Vagina (tissue), 2 donors: Measurements from ENCODE around the gene BMF. TPM values are rescaled to one million over a fixed set of nuclear protein-coding genes. Genes with fewer than 3 reads are reported as not detected.
"Not testable (repeated sequence)": the region's sequence is repeated elsewhere in the genome, so short reads cannot be mapped to it uniquely, and the experiment has no call there.

Source experiments
- DNase-seq, 2 donors: peaks; one replicate each; pipeline ENCODE4 v3.0.0-alpha.2; 2017; ENCODE audit errors: extremely low spot score in 2 of 2
- H3K27ac ChIP-seq: fragments of 200-600 bp; sonication (generic); one replicate; pipeline ENCODE4 v1.5.1; 2019
- H3K27me3 ChIP-seq: fragments of 200-600 bp; sonication (generic); one replicate; pipeline ENCODE4 v1.5.1; 2019
- H3K36me3 ChIP-seq, 2 donors: fragments of 200-600 bp; sonication (generic); one replicate each; pipeline ENCODE4 v1.5.1; 2017 to 2019
- H3K4me1 ChIP-seq: fragments of 200-600 bp; sonication (generic); one replicate; pipeline ENCODE4 v1.5.1; 2019
- H3K4me3 ChIP-seq, 2 donors: fragments of 200-600 bp; sonication (generic); 1 replicate in 1 of 2; 2 replicates in 1 of 2; pipeline ENCODE4 v1.5.1; 2016 to 2019
- H3K9me3 ChIP-seq: fragments of 200-600 bp; sonication (generic); one replicate; pipeline ENCODE4 v1.5.1; 2019
- POLR2A ChIP-seq, 2 donors: fragments of 450-650 bp; IDR thresholded peaks; one replicate each; pipeline ENCODE4 v1.6.1; 2017; ENCODE audit warnings: antibody characterized with exemption in 2 of 2, mild to moderate bottlenecking in 2 of 2, moderate library complexity in 2 of 2
- POLR2AphosphoS5 ChIP-seq, 2 donors: sonication (generic); formaldehyde crosslinking; IDR thresholded peaks; one replicate each; pipeline ENCODE4 v1.9.0; 2017; ENCODE audit warnings: antibody characterized with exemption in 2 of 2, mild to moderate bottlenecking in 2 of 2, low read depth in 1 of 2; ENCODE audit not compliant: insufficient read depth in 1 of 2
- intact Hi-C: fragments of 100-400 bp; cut with DNase I; formaldehyde crosslinking; loops from one replicate; pipeline ENCODE4 v1.15.1; 2023
- total RNA-seq: library from RNA; depleted of rRNA; stranded (reverse); fragments of >200 nt; gene quantifications from one replicate; pipeline ENCODE4 v1.2.3, GENCODE V29; 2016
- TF ChIP-seq, protein P1 (sequence below), 3 experiments: fragments of 450-650 bp in 2 of 3; fragments of 200-600 bp in 1 of 3; sonication (generic) in 1 of 3; IDR thresholded peaks; one replicate each; pipeline ENCODE4 v1.5.1; 2017 to 2019; ENCODE audit warnings: antibody characterized with exemption in 3 of 3, mild to moderate bottlenecking in 2 of 3, moderate library complexity in 2 of 3

The BMF gene
- total RNA-seq, 1 donor from 2014 or later: 2.9 TPM

DNA sequence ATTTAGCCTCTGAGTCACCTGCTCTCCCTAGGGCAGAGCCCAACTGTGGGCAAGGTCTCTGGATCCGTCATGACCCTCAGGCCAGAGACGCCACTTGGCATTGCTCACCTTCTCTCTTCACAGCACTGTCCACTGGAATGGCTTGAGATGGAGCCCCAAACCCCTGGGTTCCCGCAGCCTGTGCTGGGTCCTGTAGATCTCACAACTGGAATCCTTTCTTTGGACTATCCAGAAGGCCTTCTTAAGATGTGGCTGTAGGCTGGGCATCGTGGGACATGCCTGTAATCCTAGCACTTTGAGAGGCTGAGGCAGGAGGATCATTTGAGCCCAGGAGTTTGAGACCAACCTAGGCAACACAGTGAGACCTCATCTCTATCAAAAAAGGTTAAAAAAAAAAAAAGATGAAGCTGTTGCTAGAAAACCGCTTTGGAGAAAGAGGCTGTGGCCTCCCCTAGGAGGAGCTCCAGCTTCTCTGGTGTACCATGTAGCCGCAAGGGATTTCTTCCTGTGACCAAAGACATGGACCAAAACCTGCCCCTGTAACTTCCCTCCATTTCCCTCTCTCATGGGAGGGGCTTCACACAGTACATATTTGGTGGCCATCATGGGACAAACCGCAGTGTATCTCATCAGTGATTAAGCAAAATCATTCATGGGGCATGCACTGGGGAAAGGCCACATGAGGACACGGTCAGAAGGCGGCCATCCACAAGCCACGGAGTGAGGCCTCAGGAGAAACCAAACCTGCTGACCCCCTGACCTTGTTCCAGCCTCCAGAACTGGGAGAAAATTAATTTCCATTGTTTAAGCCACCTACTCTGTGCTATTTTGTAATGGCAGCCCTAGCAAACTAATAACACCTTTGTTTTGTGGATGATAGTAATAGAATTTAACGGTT, 28.9 kb upstream of the BMF start:
- DNase-seq: no peak
- Histone ChIP-seq H3K4me3 (no peak overlapping the region), H3K36me3 (no peaks in the 10 kb centered on the region), H3K9me3 (no peaks in the 10 kb centered on the region), H3K27me3 (no peaks in the 10 kb centered on the region), H3K4me1 (no peaks in the 10 kb centered on the region), H3K27ac (no peak overlapping the region)
- TF ChIP-seq POLR2A (IDR thresholded peaks at IDR 0.05) (no peak), POLR2AphosphoS5 (IDR thresholded peaks at IDR 0.05; ENCODE audit: insufficient read depth in 1 of 2, low read depth in 1 of 2) (no peak)
- TF ChIP-seq, protein P1, sequence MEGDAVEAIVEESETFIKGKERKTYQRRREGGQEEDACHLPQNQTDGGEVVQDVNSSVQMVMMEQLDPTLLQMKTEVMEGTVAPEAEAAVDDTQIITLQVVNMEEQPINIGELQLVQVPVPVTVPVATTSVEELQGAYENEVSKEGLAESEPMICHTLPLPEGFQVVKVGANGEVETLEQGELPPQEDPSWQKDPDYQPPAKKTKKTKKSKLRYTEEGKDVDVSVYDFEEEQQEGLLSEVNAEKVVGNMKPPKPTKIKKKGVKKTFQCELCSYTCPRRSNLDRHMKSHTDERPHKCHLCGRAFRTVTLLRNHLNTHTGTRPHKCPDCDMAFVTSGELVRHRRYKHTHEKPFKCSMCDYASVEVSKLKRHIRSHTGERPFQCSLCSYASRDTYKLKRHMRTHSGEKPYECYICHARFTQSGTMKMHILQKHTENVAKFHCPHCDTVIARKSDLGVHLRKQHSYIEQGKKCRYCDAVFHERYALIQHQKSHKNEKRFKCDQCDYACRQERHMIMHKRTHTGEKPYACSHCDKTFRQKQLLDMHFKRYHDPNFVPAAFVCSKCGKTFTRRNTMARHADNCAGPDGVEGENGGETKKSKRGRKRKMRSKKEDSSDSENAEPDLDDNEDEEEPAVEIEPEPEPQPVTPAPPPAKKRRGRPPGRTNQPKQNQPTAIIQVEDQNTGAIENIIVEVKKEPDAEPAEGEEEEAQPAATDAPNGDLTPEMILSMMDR (IDR thresholded peaks at IDR 0.05): no peak
- intact Hi-C loops: no loop called here

DNA sequence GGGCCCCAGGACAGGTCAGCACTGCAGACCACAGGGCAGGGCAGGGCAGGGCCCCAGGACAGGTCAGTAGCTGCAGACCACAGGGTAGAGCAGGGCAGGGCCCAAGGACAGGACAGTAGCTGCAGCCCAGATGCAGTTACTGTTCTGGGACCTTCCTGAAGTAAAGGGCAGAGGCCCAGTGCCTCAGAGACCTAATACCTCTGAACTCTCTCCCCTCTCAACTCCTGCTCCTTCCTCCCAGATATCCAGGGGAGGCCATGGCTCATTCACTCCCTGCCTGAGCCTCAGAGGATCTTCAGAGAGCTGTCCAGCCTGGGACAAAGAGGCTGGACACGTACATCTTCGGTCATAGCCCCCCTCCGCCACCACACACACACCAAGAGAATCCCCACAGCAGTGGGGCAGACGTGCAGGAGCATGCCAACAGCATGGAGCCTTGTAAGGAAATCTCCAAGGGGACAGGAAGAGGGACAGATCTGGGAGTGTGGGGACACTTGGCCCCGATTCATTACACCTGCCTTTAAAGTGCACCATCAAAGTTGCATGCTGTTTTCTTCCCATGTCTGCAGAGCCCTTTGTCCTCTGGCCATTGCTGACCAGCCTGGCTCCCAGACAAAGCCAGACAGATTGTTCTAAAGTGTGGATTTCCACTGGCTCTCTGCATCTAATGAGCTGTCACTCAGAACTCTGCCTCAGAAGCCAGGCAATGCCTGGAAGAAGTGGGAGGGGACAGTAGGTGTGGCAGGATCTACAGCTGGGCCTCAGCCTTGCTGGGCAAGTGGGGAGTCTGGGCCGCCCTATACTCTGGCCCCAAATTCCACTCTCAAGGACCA, 28.0 kb upstream of the BMF start:
- DNase-seq: no peak
- TF ChIP-seq POLR2AphosphoS5 (IDR thresholded peaks at IDR 0.05; ENCODE audit: insufficient read depth in 1 of 2, low read depth in 1 of 2) (no peak), POLR2A (IDR thresholded peaks at IDR 0.05) (no peak)
- TF ChIP-seq, protein P1 (IDR thresholded peaks at IDR 0.05): no peak
- Histone ChIP-seq H3K36me3 (no peaks in the 10 kb centered on the region), H3K4me3 (no peak overlapping the region), H3K27ac (no peak overlapping the region), H3K9me3 (no peaks in the 10 kb centered on the region), H3K27me3 (no peaks in the 10 kb centered on the region), H3K4me1 (no peaks in the 10 kb centered on the region)
- intact Hi-C loops: no loop called here

DNA sequence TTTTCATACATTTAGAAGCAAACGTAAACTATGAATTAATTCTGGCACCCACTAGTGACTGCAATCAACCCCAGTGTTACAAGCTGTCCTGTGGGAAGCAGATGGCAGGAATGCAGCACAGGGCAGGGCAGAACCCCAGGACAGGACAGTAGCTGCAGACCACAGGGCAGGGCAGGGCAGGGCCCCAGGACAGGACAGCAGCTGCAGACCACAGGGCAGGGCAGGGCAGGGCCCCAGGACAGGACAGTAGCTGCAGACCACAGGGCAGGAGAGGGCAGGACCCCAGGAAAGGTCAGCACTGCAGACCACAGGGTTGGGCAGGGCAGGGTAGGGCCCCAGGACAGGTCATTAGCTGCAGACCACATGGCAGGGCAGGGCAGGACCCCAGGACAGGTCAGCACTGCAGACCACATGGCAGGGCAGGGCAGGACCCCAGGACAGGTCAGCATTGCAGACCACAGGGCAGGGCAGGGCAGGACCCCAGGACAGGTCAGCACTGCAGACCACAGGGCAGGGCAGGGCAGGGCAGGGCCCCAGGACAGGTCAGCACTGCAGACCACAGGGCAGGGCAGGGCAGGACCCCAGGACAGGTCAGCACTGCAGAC, 27.3 kb upstream of the BMF start:
- H3K9me3 ChIP-seq, H3K27ac ChIP-seq, H3K4me1 ChIP-seq, H3K4me3 ChIP-seq, DNase-seq, H3K36me3 ChIP-seq, intact Hi-C loops, H3K27me3 ChIP-seq: not testable (repeated sequence)

DNA sequence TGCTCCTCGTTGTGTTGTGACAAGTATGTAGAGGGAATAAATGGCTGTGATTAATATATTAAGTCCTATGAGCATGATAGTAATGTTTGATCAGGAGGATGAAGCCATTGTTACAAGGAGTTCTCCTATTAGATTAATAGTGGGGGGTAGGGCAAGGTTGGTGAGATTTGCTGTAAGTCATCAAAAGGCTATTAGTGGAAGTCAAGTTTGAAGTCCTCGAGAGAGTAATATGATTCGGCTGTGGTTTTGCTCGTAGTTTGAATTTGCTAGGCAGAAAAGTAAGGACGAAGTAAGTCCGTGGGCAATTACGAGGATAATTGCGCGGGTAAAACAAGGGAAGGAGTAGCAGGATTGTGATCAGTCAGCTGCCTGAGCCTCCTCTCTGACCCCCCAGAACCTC, 26.2 kb upstream of the BMF start:
- intact Hi-C loops: no loop called here
- no peaks in the 10 kb centered on the region for H3K36me3 ChIP-seq
- no peak for DNase-seq
- no peaks in the 10 kb centered on the region for H3K9me3 ChIP-seq
- H3K27me3 ChIP-seq: no peaks in the 10 kb centered on the region
- no peak overlapping the region for H3K27ac ChIP-seq
- TF ChIP-seq POLR2A (IDR thresholded peaks at IDR 0.05) (no peak), POLR2AphosphoS5 (IDR thresholded peaks at IDR 0.05; ENCODE audit: insufficient read depth in 1 of 2, low read depth in 1 of 2) (no peak)
- TF ChIP-seq, protein P1 (IDR thresholded peaks at IDR 0.05): no peak
- H3K4me1 ChIP-seq: no peaks in the 10 kb centered on the region
- no peak overlapping the region for H3K4me3 ChIP-seq

DNA sequence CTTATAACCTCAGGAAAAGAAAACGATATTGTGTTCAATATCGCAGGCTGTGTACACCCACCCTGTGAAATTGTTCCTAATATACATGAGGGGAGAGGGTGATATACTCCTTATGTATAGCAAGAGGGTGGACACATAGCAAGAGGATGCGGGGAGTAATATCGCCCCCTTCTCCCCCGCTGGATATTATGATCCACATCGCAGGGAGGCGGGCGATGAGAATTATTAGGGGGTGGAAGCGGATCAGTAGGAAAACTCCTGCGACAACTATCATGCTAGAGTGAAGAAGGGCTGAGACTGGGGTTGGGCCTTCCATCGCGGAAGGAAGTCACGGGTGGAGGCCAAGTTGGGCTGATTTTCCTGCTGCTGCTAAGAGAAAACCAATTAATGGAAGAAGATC, 24.9 kb upstream of the BMF start:
- H3K27me3 ChIP-seq: no peaks in the 10 kb centered on the region
- intact Hi-C loops: no loop called here
- H3K9me3 ChIP-seq: no peaks in the 10 kb centered on the region
- no peak for DNase-seq
- H3K4me1 ChIP-seq: no peaks in the 10 kb centered on the region
- no peak overlapping the region for H3K27ac ChIP-seq
- TF ChIP-seq, protein P1 (IDR thresholded peaks at IDR 0.05): no peak
- TF ChIP-seq POLR2AphosphoS5 (IDR thresholded peaks at IDR 0.05; ENCODE audit: insufficient read depth in 1 of 2, low read depth in 1 of 2) (no peak), POLR2A (IDR thresholded peaks at IDR 0.05) (no peak)
- H3K4me3 ChIP-seq: no peak overlapping the region
- H3K36me3 ChIP-seq: no peaks in the 10 kb centered on the region
